Tibial artery (tissue), 4 donors: Measurements from ENCODE around the gene PLLP.

Experiments used
- DNase-seq, 2 donors: peaks; one replicate each; pipeline ENCODE4 v3.0.0-alpha.2; 2019
- H3K27ac ChIP-seq, 2 donors: fragments of 200-600 bp; sonication (generic) in 1 of 2; 1 replicate in 1 of 2; 2 replicates in 1 of 2; pipeline ENCODE4 v1.5.1; 2018 to 2019; ENCODE audit warnings: mild to moderate bottlenecking in 1 of 2
- H3K27me3 ChIP-seq, 2 donors: fragments of 200-600 bp; sonication (generic) in 1 of 2; one replicate each; pipeline versions ENCODE4 v1.5.1 to v1.6.0; 2016 to 2019
- H3K36me3 ChIP-seq, 3 donors: fragments of 200-600 bp; sonication (generic) in 2 of 3; one replicate each; pipeline ENCODE4 v1.5.1; 2016 to 2019; ENCODE audit warnings: mild to moderate bottlenecking in 2 of 3
- H3K4me1 ChIP-seq, 4 donors: fragments of 200-600 bp; sonication (generic) in 2 of 4; 1 replicate in 3 of 4; 2 replicates in 1 of 4; pipeline ENCODE4 v1.5.1; 2016 to 2019
- H3K4me3 ChIP-seq, 2 donors: fragments of 200-600 bp; sonication (generic) in 1 of 2; 1 replicate in 1 of 2; 2 replicates in 1 of 2; pipeline ENCODE4 v1.5.1; 2018 to 2019; ENCODE audit warnings: mild to moderate bottlenecking in 2 of 2
- H3K9me3 ChIP-seq, 3 donors: fragments of 200-600 bp; sonication (generic) in 1 of 3; one replicate each; pipeline ENCODE4 v1.5.1; 2016 to 2019
- intact Hi-C: fragments of 100-400 bp; cut with DNase I; formaldehyde crosslinking; loops from one replicate; pipeline ENCODE4 v1.15.0; 2023; ENCODE audit warnings: low total_unique reads
- TF ChIP-seq, protein P1 (sequence below), 2 experiments: fragments of 200-600 bp in 1 of 2; fragments of 450-650 bp in 1 of 2; IDR thresholded peaks; one replicate each; pipeline ENCODE4 v1.5.1; 2017 to 2019; ENCODE audit warnings: antibody characterized with exemption in 2 of 2, mild to moderate bottlenecking in 1 of 2, moderate library complexity in 1 of 2

The PLLP gene

DNA sequence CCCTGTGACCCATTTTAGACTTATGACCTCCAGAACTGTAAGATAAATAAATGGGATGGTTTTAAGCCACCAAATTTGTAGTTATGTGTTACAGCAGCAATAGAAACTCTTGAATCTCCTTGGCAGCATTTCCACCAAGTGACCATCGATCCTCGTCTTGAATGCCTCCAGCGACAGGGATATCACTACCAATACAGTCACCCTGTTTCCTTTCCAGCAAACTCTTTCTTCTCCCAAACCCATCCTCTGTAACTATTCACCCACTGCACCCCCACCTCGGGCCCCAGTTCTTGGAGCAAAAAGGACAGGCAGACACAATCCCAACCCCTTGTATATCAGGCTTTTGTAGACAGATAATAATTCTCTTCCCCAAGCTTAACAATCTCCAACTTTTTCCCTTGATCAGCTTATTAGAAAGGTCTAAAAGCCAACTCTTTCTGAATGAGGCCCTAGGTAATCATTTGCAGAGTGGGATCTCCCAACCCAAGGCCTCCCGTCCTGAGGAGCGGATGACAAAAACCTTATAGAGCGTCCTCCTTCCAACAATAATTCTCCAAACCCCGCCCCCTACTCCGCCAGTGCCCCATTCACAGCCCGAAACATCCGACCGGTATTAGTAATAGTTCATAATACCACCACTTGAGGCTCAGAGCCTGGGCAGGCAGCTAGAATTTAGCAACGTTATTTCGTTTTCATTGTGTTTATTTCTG lies 14.7 kb upstream of the PLLP start:
- Histone ChIP-seq H3K27me3 (no peaks in the 10 kb centered on the region), H3K27ac (peak overlapping the region; percentile 89), H3K9me3 (no peaks in the 10 kb centered on the region), H3K36me3 (no peaks in the 10 kb centered on the region), H3K4me3 (peak overlapping the region; percentile 50 to 55), H3K4me1 (peaks cover 0 to 28% (median 14%) of the 10 kb centered on the region in 4 donors)
- TF ChIP-seq, protein P1, sequence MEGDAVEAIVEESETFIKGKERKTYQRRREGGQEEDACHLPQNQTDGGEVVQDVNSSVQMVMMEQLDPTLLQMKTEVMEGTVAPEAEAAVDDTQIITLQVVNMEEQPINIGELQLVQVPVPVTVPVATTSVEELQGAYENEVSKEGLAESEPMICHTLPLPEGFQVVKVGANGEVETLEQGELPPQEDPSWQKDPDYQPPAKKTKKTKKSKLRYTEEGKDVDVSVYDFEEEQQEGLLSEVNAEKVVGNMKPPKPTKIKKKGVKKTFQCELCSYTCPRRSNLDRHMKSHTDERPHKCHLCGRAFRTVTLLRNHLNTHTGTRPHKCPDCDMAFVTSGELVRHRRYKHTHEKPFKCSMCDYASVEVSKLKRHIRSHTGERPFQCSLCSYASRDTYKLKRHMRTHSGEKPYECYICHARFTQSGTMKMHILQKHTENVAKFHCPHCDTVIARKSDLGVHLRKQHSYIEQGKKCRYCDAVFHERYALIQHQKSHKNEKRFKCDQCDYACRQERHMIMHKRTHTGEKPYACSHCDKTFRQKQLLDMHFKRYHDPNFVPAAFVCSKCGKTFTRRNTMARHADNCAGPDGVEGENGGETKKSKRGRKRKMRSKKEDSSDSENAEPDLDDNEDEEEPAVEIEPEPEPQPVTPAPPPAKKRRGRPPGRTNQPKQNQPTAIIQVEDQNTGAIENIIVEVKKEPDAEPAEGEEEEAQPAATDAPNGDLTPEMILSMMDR (IDR thresholded peaks at IDR 0.05), result no peak
- intact Hi-C loops, result no loop called here
- DNase-seq, result peak; percentile 76 to 80

- H3K27ac ChIP-seq, result no peak overlapping the region
- TF ChIP-seq, protein P1 (IDR thresholded peaks at IDR 0.05), result no peak
Observed at GRCh38 chr16:57297856-57298255, 13.4 kb upstream of the PLLP start.

GRCh38 chr16:57289391-57290257 lies 5.2 kb upstream of the PLLP start:
- H3K9me3 ChIP-seq, result no peaks in the 10 kb centered on the region
- peaks cover 0 to 7% (median 6%) of the 10 kb centered on the region in 4 donors for H3K4me1 ChIP-seq
- H3K27me3 ChIP-seq, result peaks cover 0 to 7% of the 10 kb centered on the region in 2 donors
- no peaks in the 10 kb centered on the region for H3K36me3 ChIP-seq
- no peak overlapping the region for H3K4me3 ChIP-seq
- intact Hi-C loops, result loop anchor here (5.0 kb wide), 1 partner anchor 202 kb away; no protein-coding TSS in a partner anchor
- TF ChIP-seq, protein P1 (IDR thresholded peaks at IDR 0.05), result no peak
- H3K27ac ChIP-seq, result no peak overlapping the region
- no peak for DNase-seq

More at GRCh38 chr16:57297856-57298255, 13.4 kb upstream of the PLLP start:
- Histone ChIP-seq H3K4me1 (peaks cover 0 to 21% (median 9%) of the 10 kb centered on the region in 4 donors), H3K4me3 (no peak overlapping the region), H3K9me3 (no peaks in the 10 kb centered on the region), H3K36me3 (no peaks in the 10 kb centered on the region), H3K27me3 (no peaks in the 10 kb centered on the region)
- intact Hi-C loops, result no loop called here
- no peak for DNase-seq

DNA sequence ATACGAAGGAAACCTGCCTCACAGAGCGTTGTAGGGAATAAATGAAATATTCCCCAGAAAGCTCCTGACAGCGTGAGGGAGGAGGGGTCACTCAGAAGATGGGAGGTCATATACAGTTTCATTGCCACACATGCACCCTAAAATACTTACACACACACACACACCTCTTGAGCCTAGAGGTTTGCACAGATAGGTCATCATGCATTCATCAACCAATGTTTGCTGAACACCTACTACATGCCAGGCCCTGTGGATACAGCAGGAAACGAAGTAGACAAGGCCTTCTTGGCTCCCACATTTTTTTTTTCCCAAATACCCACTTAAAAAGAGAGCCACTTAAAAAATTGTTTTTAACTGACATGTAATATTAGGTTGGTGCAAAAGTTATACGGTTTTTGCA lies 907 bp upstream of the PLLP start:
- H3K4me1 ChIP-seq, result peaks cover 0 to 17% (median 13%) of the 10 kb centered on the region in 4 donors
- no peaks in the 10 kb centered on the region for H3K9me3 ChIP-seq
- TF ChIP-seq, protein P1 (IDR thresholded peaks at IDR 0.05), result no peak
- H3K27ac ChIP-seq, result no peak overlapping the region
- DNase-seq, result no peak
- H3K36me3 ChIP-seq, result no peaks in the 10 kb centered on the region
- H3K27me3 ChIP-seq, result peaks cover 0 to 29% of the 10 kb centered on the region in 2 donors
- no peak overlapping the region for H3K4me3 ChIP-seq
- intact Hi-C loops, result loop anchor here (5.0 kb wide), 1 partner anchor 198 kb away; no protein-coding TSS in a partner anchor

DNA sequence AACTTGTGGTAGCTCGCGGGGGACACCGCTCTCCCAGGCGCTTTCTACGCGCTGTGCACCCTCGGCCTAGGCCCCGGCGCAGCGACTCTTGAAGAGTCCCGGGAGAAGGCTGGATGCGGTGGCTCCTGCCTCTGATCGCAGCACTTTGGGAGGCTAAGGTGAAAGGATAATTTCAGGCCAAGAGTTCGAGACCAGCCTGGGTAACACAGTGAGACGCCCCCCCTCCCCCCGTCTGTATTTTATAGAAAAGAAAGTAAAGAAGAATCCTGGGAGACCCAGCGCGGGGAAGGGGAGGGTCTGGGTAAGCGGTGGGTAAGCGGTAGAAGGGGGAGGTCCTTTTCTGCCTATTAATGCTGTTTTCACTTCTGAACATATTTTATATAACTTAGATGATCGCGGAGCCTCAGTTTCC lies 486 bp upstream of the PLLP start:
- Histone ChIP-seq H3K27me3 (peaks cover 0 to 29% of the 10 kb centered on the region in 2 donors), H3K4me1 (peaks cover 0 to 17% (median 13%) of the 10 kb centered on the region in 4 donors), H3K9me3 (no peaks in the 10 kb centered on the region), H3K36me3 (no peaks in the 10 kb centered on the region), H3K4me3 (peak overlapping the region; percentile 48 to 61), H3K27ac (no peak overlapping the region)
- TF ChIP-seq, protein P1 (IDR thresholded peaks at IDR 0.05), result no peak
- no peak for DNase-seq
- intact Hi-C loops, result loop anchor here (5.0 kb wide), 1 partner anchor 198 kb away; no protein-coding TSS in a partner anchor
